NCI-H1694 (cell line): ENCODE data around the gene TIAM1.

Experiments
- DNase-seq: peaks from one replicate; lab custom pipeline; 2025; lab: John Stamatoyannopoulos, UW

Gene TIAM1

DNA sequence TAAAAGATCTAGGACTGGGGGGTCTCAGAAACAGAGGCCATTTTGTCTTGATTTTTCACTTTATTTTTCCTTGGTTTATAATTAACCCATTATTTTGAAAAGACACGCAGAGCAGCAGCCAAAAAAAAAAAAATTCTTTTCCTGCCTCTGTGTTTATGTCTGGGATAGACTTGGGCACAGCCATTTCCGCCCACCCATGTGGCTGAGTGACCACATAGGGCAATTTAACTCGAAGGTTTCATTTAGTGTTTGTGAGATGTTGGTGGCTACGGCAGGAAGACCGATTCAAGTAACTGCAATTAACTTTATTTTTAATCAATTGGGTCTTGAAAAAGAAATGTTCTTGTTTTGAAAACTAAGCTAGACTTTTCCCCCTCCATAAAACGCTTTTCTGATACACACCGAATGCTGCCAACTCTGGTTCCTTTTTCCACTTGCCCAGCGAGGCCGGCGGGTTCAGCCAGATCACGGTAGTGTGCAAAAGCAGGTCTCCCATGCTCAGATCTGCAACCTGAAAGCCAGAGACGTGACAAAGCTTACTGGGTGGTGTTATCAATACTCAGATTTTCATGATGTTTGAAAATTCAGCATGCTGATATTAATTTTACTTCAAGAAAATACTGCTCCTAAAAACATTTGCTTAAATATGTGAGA, 208.4 kb downstream of the TIAM1 start:
- DNase-seq = no peak

DNA sequence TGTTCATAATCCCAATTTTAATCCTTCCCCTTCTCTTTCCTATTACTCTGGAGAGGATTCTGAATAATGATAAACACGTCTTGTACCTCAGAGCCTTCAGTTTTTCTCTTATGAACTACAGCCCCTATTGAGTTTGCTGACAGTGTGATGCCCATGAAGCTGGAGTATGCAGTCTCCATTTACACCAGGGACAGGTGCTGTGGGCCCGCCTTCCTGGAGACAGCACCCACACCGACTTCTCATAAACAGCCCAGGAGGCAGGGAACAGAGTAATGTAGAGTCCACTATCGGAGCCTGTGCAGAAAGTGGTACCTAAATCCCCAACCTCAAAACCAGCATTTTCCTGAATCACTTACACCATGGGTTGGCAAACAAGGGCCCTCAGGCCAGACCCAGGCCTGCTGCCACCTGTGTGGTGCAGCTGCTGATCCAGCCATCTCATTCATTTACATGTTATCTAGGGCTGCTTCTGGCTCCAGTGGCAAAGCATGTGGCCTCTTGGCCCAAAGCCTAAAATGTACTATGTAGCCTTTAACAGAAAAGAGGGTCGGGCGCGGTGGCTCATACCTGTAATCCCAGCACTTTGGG, 210.7 kb downstream of the TIAM1 start:
- no peak for DNase-seq

DNA sequence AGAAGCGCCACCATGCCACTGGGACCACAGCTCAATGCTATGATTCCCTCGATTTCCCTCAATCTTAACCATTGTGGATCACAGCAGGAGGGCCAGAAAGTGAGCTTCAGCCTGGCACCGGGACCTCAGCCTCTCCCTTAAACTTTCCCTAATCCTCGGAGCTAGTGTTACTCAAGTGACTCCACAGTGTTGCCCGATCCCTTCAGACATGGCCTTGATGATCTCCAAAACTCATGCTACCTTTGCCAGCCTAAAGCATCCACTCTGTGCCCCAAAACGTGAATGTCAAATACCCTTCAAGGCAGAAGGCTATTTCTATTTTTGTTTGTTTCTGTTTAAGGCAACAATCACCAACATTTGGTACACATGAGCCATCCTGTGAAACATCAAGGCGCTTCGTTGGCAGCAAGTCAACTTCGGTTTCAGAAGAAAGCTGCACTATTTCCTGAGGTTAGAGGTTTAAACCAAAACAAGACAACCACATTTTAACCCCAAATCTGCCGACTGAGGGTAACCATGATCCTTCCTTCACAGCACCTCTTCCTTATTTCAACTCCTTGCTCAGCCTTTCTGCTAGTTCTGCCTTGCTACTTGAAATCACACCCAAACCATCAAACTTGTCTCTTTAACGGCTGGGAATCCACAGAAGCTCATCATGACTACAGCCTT, 211.4 kb downstream of the TIAM1 start:
- DNase-seq = no peak

DNA sequence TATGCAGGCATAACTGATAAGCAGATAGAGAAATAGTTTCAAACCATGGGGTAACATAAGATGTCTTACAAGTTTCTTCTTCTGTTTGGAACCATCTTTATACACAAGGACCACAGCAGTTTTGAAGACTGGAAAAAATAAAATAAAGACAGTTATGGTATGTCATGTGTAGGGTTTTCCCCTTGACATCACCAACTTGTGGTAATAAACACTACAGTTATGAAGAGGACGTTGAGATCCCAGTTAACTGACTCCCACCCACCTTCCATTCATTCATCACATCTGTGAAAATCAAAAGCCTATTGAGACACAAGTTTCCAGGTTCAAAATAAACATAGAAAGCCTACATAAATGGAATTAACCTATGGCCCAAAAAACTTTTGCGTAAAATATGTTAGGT, 213.2 kb downstream of the TIAM1 start:
- no peak for DNase-seq

DNA sequence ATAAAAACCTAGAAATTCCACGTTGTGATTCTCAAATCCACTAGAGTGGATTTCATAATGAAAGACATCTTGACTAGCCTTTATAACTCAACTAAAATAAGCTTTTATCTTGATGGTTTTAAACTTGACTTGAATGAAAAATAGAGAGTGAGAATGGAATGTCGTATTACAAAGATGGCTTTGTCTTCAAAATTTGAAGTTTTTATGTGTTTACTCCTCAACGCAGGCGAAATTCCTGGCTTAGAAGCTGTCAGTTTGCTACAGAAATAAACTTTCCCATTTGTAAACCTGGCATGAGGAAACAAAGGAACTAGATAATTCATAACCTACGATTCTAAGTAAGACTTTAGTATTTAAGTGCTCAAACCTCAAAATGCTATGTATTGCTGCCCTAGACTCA, 215.8 kb downstream of the TIAM1 start:
- DNase-seq = no peak

DNA sequence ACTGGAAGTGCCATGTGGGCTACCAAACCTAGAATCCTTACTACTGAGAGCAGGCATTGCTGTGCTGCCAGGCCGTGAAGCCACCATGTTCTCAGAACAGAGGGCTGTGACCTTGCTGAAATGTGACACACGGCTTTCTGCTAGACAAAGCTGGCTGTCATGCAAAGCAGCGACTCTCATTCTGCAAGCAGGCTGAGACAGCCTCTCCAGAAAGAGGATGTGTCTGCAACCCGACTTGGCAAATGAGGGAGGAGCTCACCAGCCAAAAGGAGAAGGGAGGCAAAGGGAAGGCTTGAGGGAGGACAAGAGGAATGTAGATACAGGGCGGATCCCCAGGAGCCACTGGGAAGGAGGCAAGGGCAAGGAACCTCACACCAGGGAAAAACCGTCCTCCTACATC, 220.1 kb downstream of the TIAM1 start:
- DNase-seq = no peak

DNA sequence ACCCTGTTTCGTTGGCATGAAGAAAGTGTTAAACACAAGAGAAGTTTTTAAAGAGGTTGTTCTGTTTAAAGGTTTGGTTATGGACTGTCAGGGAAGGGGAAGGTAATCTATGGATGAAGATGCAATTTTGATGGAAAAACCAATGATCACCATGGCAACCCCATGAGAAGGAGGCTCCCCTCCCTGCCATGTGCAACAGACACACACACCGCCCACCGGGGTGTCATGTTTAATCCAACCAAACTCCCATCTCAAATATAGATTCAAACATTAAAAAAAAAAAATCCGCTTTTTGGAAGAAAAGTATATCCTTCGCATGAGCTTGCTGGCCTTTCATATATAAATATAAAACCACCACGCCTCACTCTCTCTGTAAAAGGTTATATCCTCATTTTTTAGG, 224.9 kb downstream of the TIAM1 start:
- DNase-seq = no peak

DNA sequence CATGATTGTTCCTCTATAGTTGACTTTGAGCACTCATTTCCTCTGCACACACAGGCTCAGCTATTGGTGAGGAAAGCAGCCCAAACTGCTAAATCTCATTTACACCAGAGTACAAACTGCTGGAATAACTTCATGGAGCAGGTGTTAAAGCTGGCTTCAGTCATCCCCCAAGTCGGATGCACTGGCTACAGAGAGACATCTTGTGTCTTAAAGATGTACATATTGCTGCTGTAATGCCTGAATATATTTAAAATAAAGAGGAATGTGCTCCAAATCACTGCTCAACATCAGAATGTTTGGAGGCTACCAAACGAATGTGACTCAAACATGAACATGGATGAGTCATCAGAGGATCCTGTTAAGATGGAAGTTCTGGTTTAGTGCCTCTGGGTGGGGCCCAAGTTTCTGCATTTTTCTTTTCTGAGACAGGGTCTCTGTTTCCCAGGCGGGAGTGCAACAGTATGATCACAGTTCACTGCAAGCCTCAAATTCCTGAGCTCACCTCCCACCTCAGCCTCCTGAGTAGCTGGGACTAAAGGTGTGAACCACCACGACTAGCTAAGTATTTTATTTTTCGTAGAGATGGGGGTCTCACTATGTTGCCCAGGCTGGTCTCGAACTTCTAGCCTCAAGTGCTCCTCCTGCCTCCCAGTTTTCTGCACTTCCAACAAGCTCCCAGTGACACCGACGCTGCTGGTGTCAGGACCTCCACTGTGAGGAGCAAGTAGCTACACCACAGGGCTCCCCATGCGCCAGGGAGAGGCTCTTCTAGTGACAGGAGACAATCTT, 226.7 kb downstream of the TIAM1 start:
- DNase-seq = no peak

DNA sequence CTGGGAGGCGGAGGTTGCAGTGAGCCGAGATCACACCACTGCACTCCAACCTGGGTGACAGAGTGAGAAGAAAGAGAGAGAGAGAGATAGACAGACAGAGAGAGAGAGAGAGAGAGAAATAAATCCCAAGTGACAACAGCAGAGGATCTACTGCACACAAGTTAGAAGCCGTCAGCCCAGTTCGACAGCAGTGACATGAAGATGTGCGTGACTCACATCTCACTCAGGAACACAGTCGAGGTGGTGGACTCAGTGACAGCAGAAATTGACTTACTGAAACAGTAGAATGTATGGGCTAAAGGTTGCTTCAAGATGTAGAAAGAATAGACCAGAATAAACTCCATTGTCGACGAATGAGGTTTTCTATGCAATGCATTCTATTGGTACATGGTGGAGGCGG, 228.8 kb downstream of the TIAM1 start:
- DNase-seq = no peak

DNA sequence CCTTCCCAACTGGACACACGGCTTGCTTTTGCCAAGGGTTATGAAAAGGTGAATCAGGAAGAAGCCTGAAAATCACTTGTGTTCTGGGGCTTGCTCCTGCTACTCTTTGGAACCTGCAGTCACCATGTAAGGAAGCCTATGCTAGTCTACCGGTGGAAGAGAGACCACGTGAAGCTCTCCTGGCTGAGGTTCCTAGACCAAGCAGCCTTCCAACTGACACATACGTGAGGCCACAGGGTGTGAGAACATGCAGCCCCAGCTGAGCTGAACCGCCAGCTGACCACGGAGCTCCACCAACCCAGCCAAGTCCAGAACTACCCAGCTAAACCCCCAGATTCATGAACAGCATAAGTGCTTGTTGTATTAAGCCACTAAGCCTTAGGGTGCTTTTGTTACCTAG, 233.0 kb downstream of the TIAM1 start:
- DNase-seq = no peak

DNA sequence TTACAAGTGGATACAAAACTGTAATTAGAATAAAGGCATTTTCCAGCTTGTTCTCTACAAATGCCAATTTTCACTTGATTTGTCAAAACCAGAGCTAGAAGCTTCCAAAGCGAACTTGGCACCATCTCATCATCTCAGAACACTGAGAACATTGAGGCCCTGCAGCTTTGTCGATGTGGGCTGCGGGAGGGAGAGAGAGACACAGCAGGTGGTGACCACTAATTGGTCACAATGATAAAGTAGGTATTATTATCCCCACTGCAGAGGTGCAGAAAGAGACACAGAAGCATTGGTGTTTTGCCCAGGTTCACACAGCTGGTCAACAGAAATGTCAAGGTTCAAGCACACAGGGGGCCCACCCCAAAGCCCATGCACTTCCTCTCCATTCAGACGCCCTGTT, 233.6 kb downstream of the TIAM1 start:
- DNase-seq = no peak

DNA sequence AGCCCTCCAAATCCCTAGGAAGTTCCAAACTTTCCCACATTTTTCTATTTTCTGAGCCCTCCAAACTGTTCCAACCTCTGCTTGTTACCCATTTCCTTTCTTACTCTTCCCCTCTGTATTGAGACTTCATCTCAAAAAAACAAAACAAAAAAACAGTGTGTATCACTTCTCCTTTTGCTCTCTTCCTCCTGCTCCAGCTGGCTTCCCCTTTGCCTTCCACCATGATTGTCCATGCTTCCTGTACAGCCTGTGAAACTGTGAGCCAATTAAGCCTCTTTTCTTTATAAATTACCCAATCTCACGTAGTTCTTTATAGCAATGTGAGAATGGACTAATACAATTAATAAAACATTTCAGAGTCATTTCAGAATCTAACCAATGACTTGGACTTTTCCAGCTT, 236.2 kb downstream of the TIAM1 start:
- no peak for DNase-seq

DNA sequence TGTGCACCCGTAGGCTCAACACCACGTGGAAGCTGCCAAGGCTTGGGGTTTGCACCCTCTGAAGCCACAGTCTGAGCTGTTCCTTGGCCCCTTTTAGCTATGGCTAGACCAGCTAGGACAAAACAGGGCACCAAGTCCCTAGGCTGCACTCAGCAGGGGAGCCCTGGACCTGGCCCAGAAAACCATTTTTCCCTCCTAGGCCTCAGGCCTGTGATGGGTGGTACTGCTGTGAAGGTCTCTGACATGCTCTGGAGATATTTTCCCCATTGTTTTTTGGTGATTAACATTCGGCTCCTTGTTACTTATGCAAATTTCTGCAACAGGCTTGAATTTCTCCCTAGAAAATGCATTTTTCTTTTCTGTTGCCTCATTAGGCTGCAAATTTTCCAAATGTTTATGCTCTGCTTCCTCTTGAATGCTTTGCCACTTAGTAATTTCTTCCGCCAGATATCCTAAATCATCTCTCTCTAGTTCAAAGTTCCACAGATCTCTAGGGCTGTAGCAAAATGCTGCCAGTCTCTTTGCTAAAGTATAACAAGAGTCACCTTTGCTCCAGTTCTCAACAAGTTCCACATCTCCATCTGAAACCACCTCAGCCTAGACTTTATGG, 236.8 kb downstream of the TIAM1 start:
- no peak for DNase-seq

DNA sequence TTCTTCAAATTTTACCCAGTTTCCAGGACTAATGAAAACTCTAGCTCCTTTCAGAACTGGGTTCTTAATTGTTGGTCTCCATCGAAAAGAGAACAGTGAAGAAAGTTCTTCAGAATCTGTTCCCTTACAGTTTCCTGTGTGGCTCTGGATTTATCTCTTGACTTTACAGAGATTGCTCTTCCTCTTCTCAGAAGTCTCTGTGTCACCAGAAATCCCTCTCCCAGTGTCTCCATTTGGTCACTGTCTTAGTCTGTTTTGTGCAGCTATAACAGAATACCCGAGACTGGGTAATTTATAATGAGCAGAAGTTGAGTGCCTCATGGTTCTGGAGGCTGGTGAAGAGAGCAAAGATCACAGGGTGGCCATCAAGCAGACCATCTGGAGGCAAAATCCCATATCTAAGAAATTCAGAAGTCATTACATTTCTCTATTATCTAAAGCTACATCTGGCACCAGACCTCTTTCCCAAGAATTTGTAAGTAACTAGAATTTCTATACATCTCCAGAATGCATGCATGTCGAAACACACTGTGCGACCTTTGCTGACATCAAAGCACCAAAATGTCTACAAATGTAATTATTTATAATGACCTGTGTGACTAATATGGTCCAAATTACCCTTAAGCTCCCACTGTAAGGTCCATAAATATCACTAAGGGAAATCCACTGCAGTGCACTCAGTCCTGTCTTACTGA, 240.3 kb downstream of the TIAM1 start:
- DNase-seq = no peak

DNA sequence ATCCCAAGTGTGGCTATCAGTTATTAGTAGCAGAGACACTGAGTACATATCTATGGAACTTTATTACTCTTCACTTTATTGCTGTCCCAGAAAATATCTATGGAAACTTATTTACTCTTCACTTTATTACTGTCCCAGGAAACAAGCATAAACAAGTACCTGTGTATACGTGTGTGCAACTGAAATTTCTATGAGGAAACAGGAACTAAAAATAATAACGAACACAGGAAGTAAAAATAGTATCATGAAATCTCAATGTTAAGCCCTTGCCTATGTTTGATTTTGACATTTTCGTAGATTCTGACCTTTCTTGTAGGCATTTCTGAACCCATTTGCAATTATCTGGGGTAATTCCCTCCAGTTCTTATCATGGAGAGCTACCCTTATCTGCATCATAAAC, 240.9 kb downstream of the TIAM1 start:
- no peak for DNase-seq

DNA sequence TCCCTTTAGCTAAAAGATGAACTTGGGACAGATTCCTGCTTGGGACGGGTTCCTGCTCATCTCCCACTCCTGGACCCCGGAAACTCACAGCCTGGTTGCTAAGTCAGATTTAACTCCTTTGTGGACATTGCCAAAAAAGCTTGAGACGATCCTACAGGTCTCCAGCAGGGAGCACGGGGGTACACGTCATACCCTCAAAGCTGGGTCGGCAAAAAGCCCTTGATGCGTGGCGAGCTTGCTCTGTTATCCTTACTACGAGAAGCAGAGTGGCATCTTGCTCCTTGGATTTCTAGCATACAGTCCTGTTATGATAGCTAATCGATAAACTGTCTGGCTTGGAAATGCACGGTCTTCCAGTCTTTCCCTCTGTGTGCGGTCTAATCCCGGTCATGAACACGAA, 244.9 kb downstream of the TIAM1 start:
- DNase-seq = no peak

DNA sequence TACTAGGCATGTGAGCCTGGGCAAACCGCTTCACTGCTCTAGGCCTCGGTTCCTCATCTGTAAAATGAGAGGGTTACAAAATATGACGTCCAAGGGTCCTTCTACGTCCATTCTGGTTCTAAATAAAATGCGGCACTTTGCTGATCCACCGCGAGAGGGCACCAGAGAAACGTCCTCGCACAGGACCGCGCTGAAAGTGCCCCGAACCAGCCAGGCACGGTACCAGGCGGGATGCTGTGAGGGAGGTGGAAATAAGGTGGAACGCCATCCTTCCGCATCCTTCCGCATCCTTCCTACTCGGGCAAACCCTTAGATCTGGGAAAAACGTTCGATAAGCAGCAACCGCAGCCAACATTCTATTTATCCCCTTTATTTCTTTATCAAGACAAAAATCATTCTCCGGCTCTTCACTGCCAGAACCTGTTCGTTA, 245.5 kb downstream of the TIAM1 start:
- peak; percentile 77 for DNase-seq

DNA sequence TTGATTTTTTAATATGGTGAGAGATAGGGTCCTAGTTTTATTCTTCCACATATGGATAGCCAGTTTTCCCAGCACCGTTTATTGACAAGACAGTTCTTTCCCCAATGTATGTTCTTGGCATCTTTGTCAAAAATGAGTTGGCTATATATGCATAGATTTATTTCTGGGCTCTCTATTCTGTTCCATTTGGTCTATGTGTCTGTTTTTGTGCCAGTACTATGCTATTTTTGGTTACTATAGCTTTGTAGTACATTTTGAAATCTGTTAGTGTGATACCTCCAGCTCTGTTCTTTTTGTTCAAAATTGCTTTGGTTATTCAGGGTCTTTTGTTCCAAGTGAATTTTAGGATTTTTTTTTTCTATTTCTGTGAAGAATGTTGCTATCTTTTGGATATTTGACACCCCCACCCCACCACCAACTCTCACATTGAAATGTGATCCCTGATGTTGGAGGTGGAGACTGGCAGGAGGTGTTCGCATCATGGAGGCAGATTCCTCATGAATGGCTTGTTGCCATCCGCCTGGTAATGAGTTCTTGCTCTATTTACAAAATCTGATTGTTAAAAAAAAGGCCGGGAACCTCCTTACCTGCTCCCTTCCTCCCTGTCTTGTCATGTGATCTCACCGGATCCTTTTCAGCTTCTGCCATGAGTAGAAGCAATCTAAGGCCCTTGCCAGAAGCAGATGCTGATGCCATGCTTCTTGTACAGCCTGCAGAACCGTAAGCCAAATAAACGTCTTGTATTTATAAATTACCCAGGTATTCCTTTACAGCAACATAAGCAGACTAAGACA, 251.0 kb downstream of the TIAM1 start:
- DNase-seq = no peak

DNA sequence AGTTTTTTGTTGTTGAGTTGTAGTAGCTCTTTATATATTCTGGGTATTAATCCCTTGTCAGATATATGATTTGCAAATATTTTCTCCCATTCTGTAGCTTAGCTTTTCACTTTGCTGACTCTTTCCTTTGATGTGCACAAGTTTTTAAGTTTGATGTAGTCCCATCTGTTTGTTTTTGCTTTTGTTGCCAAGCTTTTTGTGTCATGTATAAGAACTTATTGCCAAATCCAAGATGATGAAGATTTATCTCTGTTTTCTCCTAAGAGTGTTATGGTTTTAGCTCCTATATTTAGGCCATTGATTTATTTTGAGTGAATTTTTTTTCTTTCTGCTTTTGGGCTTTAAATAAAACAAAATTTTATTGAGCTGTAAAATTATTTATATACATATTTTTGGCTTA, 253.7 kb downstream of the TIAM1 start:
- no peak for DNase-seq

DNA sequence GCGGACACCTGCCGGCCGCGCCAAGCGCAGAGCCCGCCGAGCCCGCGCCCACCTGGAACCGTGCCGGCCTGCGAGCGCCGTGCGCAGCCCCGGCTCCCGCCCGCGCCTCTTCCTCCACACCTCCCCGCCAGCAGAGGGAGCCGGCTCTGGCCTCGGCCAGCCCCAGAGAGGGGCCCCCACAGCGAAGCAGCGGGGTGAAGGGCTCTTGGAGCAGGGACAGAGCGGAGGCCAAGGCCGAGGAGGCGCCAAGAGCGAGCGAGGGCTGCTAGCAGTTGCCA, 255.6 kb downstream of the TIAM1 start:
- DNase-seq = no peak
